Left cardiac atrium (tissue), 4 donors: ENCODE results near the gene KIF26A. TPM values are rescaled to one million over a fixed set of nuclear protein-coding genes. Genes with fewer than 3 reads are reported as not detected.

Experiments
- ATAC-seq, 2 donors: fragments of 200-7000 bp; cut with Tn5 transposase; one replicate each; pipeline ENCODE4 v1.9.1; 2020; ENCODE audit warnings: mild to moderate bottlenecking in 2 of 2, moderate library complexity in 2 of 2
- DNase-seq: peaks from one replicate; pipeline ENCODE4 v3.0.0-alpha.2; 2020
- intact Hi-C, 2 donors: fragments of 100-400 bp; cut with DNase I; formaldehyde crosslinking; loops; one replicate each; pipeline versions ENCODE4 v1.14.1 to v1.15.1; 2022 to 2023
- total RNA-seq, 2 donors: library from RNA; stranded (reverse); fragmentation: NEBNext Ultra II Directional; extraction: Animal tissue kit (Norgen Biotek cat#: 25700); gene quantifications; one replicate each; pipeline ENCODE4 v1.2.1, GENCODE V29; 2021
- donor health status: DM: no; HTN: yes; CAD: no.
- donor health status: DM: no; HTN: yes; CAD: no; lungs with severe emphysema.
- donor health status: DM: yes; HTN: yes; CAD: no.
- donor health status: Dilated cardiomyopathy.

The KIF26A gene
- total RNA-seq, 2 donors from 2014 or later = 7.6 to 8.1 TPM

DNA sequence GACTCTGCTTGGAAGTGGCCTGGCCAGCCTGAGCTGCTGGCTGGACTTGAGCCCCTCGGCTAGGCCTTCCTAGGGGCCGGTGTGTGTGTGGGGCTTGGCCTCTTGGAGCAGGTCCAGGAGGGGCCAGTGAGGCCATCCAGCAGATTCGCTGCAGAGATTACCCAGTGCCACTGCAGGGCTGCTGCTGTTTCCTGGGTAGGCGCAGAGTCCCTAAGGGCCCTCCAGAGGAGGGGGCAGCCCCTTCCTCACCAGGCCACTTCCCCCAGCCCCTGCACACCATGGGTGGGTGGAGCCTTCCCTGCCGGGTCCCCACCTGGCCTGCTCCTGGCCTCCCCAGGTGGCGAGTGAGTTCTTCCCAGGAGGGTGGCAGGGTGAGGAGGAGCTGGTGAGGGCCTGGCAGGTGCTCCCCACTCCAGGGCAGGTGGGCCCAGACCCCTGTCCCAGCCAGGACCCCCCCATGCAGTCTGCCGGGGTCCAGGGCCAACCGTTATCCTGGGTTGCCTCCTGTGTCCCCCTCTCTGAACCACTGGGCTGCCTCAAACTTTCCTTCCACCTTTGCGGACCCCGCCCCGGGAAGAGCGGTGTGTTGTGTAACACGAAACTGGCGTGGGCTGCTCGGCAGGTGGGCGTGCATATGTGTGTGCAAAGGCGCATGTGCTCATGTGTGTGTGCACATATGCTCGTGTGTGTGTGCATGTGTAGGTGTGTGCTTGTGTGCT lies 27.7 kb upstream of the KIF26A start:
- ATAC-seq = no peak
- peak; percentile 18 for DNase-seq
- intact Hi-C loops = no loop called here

DNA sequence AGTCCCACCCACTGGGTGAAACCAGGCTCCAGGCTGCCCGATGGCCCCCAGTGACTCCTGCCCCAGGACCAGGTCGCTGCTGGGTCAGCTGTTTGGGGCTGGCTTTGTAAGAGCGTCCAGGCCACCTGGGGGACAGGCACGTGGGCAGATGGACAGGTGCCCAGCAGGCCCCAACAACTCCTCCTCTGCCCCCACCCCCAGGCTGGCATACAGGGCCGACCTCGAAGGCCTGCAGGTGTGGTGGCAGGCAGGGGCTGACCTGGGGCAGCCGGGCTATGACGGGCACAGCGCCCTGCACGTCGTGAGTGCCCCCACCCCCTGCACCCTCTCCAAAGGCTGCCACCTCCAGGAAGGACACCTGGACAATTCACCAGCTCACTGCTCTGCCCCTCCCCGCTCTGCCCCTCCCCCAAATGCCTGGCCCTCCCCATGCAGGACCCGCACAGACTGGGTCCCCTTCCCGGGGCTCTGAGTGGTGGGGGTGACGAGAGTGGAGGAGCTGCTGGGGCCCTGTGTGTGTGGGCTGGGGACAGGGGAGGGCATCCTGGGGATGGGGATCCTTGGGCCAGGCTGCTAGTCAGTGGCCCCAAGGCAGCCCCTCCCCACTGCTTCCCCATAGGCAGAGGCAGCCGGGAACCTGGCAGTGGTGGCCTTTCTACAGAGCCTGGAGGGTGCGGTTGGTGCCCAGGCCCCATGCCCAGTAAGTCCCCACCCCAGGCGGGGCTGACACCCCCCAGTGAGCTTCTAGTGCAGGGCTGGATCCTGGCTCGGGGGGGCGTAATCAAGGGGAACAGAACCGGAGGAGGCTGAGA lies 26.9 kb upstream of the KIF26A start:
- DNase-seq (peak; percentile 16), ATAC-seq (no peak)
- intact Hi-C loops = no loop called here

DNA sequence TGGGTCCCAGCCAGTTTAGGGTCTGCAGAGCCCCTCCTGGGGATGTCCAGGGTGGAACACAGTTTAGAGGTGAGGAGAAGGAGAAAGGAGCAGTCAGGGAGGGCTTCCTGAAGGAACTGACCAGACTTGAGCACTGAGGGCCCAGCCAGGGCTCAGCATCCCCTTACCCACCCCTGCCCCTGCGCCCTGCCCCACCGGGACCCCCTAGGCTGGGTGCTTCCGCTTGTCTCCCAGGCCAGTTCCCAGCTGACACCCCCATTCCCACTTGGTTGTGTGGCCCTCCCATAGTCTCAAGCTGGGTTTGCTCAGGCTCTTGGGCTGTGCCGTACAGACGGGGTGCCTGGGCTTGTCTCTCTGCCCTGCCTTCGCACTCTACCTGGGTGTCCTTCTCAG lies 26.3 kb upstream of the KIF26A start:
- ATAC-seq (no peak), DNase-seq (peak; percentile 13)
- intact Hi-C loops = no loop called here

- intact Hi-C loops = no loop called here
- no peak for ATAC-seq
- peak; percentile 18 for DNase-seq
Measured at GRCh38 chr14:104112609-104113571, 25.5 kb upstream of the KIF26A start.

GRCh38 chr14:104113631-104114420 lies 24.6 kb upstream of the KIF26A start:
- intact Hi-C loops = no loop called here
- peak; percentile 25 for DNase-seq

DNA sequence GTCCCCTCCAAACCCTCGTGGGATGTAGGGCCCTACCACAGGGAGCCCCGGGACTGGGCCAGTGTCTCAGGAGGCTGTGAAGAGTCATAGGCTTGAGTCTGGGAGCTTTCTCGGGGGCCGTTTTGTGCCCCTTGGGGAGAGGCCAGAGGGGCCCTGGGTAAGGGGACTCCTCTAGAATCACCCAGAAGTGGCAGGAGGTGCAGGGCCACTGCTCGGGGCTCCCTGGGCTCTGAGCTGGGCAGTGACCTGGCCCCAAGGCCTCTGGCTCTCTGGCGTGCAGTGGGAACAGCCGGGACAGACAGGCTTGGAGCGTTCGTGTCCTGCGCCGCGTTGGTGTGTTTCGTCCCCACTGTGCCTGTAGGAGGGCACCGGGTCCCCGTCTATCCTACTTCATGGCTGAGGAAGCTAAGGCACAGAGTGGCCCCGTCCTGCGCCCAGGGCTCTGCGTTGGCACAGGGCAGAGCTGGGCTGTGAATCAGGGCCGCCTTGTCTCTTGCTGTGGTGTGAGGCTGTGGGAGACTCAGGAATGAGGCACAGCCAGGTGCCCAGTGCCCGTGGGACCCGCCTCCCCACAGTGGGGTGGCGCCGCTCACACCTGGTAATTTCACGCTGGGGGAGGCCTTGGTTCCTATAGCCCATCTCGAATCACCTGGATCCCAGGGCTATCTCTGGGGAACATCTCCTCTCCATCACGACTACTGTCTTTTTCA lies 23.8 kb upstream of the KIF26A start:
- intact Hi-C loops = no loop called here

More at GRCh38 chr14:104113631-104114420, 24.6 kb upstream of the KIF26A start:
- no peak for ATAC-seq

GRCh38 chr14:104115131-104115600 lies 23.2 kb upstream of the KIF26A start:
- ATAC-seq (no peak), DNase-seq (peak; percentile 10)
- intact Hi-C loops = no loop called here

More for the DNA sequence above, 23.8 kb upstream of the KIF26A start:
- DNase-seq (peak; percentile 13), ATAC-seq (no peak)

DNA sequence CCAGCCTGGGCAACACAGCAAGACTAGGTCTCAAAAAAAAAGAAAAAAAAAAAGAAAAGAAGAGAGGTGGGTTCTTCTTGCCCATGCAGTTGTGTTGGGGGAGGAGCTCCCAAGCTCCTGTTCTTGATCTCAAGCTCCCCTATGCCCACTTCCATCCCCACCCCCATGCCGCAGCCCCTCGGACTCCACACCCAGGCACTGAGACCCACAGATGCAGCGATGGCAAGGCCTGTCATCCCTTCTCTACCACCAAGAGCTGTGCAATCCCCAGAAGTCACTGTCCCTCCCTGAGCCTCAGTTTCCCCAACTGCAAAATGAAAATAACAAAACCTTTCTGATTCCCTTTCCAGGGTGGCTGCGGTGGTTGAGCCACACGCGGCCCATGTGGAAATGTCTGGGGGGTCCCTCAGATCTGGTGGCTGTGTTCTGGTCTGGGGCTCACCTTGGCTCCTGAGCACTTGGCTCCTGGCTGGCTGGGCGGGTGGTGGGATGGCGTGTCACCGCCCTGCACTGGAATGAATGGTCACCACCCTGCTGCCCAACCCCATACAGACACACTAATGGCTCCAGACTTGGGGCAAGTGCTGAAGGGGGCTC lies 22.6 kb upstream of the KIF26A start:
- no peak for ATAC-seq
- intact Hi-C loops = no loop called here
- peak; percentile 23 for DNase-seq

DNA sequence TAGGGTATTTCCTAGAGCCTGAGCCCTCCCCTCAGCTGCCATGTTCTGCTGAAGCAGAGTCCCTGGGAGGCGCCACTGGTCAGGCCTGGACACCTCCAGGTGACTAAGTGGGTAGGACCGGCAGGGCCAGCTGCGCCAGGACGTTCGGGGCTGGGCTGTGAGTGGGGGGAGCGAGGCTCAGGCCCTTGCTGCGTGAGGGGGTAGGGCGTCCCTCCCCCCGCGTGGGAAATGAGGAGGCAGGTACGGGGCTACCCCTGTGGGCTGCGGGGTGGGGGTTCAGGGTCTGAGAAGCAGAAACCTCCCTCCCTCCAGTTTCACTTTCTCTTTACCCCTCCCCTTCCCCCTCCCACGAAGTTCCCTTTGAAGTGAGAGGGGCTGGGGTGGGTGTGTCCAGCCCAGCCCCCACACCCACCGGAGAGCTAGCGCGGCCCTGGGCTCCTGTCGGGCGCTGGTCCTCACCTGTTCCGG lies 22.1 kb upstream of the KIF26A start:
- DNase-seq (peak; percentile 31), ATAC-seq (peak; percentile 2 to 3)

DNA sequence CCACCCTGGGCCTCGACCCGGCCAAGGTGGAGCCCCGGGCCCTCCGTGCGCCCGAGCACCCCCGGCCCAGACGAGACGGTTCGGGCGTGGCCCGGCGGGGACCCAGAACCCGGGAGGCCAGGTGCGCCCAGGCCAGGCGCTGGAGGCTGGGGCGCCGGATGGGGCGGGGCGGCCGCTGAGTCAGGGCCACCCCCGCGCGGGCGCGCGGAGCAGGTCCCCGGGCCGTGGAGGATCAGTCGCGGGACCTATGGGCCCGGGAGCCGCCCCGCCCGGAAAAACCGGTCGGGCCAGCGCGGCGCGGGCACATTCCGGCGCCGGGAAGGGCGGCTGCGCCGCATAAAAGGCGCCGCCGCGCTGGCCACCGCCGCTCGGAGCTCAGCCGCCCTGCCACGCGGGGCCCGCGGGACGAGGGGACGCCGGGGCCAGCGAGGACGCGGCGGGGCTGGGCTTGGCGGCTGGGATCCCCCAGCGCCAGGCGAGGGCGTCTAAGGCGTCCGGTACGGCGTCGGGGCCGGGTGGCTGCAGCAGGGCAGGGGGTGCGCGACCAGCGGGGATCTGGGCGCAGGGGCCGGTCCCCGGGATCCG lies 21.5 kb upstream of the KIF26A start:
- intact Hi-C loops = no loop called here
- peak; percentile 14 to 30 for ATAC-seq
- peak; percentile 19 for DNase-seq

More for the DNA sequence above, 22.1 kb upstream of the KIF26A start:
- intact Hi-C loops = no loop called here

GRCh38 chr14:104117341-104118005 lies 20.9 kb upstream of the KIF26A start:
- intact Hi-C loops = no loop called here
- ATAC-seq (peak in 1 of 2 donors; percentile 7), DNase-seq (peak; percentile 19)

DNA sequence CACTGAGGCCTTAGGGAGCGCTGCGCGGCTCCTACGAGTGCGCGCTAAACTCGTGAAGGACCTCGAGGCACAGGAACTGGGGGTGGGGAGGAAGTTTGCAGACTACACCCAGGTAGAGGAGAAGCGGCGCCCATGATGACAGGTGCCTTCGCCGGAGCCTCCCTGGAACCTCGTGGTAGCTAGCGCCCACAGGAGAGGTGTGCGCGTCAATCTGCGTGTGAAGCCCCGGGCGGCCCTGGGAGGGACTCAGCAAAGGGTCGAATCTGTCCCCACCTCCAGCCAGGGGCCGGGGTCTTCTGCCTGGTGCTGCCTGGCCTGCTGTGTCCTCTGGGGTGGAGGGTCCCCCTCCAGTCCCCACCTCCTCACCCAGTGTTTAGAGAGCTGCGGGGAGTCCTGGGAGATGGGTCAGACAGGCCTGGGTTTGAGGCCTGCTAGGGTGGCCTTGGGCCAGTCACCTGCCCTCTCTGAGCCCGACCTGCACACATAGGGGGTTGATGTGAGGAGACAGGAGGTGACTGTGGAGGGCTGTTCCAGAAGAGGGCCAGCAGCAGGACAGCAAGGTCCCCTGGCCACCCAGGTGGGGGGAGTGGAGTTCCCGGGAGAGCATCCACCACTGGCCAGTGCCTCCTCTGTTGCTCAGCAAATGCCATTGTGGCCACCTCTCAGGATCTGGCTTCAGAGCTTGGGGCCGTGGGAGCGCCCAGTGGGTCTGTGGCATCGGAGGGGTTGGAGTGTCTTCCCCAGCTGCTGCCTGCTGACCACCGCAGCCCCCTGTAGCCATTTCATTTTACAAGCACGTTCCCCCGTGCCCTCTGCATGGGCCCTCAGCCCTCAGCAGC lies 20.2 kb upstream of the KIF26A start:
- no peak for ATAC-seq
- intact Hi-C loops = no loop called here
- peak; percentile 16 for DNase-seq

- no peak for DNase-seq
- intact Hi-C loops = no loop called here
- ATAC-seq = no peak
Measured at GRCh38 chr14:104119119-104119487, 19.3 kb upstream of the KIF26A start.

DNA sequence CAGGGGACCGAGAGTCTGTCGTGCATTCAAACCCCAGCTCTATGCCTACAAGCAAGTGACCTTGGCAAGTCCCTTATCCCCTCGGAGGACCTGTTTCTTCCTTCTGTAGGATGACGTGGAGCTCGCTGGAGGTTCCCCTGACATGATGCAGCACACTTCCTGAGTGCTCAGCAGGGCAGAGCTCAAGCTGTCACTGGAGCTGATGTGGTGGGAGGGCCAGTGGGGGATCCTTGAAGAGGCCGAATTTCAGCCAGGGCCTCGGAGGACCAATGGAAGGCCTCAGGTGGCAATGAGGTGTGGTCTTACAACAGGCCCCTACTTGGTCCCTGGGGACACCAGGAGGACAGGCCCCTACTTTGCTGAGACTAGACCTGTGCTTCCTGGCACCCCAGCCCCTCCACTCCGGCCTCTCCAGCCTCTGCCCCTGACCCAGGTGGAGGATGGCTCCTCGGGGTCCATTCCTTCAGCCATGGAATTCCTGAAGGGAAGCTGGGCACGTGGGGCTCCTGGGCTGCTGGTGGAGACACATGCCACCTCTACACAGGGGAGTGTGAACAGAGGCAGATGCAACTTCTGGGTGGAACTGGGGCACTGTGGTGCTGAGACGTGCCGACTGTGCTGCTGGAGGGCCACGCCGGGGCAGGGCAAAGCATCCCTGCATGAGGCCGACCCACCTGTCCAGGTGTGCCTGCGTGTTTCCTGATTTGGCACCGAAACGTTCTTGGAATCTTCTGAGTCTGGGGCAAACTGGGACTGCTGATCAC lies 18.7 kb upstream of the KIF26A start:
- intact Hi-C loops = no loop called here
- no peak for ATAC-seq
- DNase-seq = peak; percentile 7

- no peak for ATAC-seq
- no peak for DNase-seq
- intact Hi-C loops = no loop called here
Measured at GRCh38 chr14:104120281-104120741, 18.1 kb upstream of the KIF26A start.
